Testis (tissue), 2 donors: ENCODE data around the gene HDAC2.
A peak's percentile ranks its signal among the peaks of the same experiment; 100 is the strongest.

Experiments
- POLR2A ChIP-seq: fragments of 450-650 bp; IDR thresholded peaks from one replicate; pipeline ENCODE4 v1.6.1; 2017; ENCODE audit warnings: antibody characterized with exemption, mild to moderate bottlenecking, moderate library complexity
- TF ChIP-seq, protein P1 (sequence below), 3 experiments: fragments of 450-650 bp in 2 of 3; fragments of 200-600 bp in 1 of 3; sonication (generic) in 1 of 3; IDR thresholded peaks; one replicate each; pipeline ENCODE4 v1.5.1; 2016 to 2019; ENCODE audit warnings: antibody characterized with exemption in 3 of 3, mild to moderate bottlenecking in 2 of 3, moderate library complexity in 1 of 3

DNA sequence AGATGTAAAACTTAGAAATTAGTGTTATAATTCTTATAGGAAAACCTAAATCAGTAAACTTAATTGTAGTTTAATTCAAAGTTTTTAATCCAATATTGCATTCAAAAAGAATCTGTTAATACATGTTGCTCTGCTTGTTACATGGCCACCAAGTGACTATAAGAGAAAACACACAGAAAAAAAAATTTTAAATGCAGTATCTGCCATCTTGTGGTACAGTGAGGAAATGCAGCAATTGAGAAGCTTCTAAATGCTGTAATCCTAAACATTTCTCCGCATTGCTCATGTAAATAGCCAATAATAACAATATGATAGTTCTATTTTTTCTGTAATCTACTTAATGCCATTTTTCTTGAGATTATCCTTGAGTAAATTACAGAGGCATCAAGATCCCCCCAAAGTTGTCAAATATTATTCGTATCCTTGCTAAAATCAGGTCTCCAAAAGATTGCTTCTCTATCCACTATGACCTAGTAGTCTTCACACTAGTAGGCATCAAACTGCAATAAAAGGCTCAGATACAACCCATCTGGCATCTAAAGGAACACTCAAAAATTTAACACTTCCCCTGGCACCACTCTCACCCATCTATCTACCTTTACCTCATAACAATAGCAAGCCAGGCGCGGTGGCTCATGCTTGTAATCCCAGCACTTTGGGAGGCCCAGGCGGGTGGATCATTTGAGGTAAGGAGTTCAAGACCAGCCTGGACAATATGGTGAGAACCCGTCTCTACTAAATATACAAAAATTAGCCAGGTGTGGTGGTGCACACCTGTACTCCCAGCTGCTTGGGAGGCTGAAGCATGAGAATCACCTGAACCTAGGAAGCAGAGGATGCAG, 34.6 kb downstream of the HDAC2 start:
- TF ChIP-seq, protein P1, sequence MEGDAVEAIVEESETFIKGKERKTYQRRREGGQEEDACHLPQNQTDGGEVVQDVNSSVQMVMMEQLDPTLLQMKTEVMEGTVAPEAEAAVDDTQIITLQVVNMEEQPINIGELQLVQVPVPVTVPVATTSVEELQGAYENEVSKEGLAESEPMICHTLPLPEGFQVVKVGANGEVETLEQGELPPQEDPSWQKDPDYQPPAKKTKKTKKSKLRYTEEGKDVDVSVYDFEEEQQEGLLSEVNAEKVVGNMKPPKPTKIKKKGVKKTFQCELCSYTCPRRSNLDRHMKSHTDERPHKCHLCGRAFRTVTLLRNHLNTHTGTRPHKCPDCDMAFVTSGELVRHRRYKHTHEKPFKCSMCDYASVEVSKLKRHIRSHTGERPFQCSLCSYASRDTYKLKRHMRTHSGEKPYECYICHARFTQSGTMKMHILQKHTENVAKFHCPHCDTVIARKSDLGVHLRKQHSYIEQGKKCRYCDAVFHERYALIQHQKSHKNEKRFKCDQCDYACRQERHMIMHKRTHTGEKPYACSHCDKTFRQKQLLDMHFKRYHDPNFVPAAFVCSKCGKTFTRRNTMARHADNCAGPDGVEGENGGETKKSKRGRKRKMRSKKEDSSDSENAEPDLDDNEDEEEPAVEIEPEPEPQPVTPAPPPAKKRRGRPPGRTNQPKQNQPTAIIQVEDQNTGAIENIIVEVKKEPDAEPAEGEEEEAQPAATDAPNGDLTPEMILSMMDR (IDR thresholded peaks at IDR 0.05) = peak; percentile 61 to 77 (median 63)
- no peak for TF ChIP-seq POLR2A
